ENCODE measurements around the gene NBEAL2.

GRCh38 chr3:46982546-46982945 lies 3.1 kb downstream of the NBEAL2 start:
- TF ChIP-seq CTCF (conservative IDR thresholded peaks at IDR 0.05 in 1 of 2, IDR thresholded peaks at IDR 0.05 in 1 of 2; ENCODE audit: low read depth in 1 of 2, low read length in 2 of 2) (no peak), EZH2 (IDR thresholded peaks at IDR 0.05; ENCODE audit: low read length, missing control alignments) (no peak)

All from fibroblast of lung (primary cell).